NB4 (cell line): ENCODE measurements around the gene WASL.
A peak's percentile ranks its signal among the peaks of the same experiment; 100 is the strongest.

Experiments used
- DNase-seq: peaks from one replicate; pipeline ENCODE4 v3.0.0; 2010; ENCODE audit warnings: low read depth
- H3K4me3 ChIP-seq: one replicate; pipeline ENCODE4 v1.5.1; 2011; ENCODE audit warnings: mild to moderate bottlenecking, low read depth, low read length, moderate library complexity
- MYC ChIP-seq: IDR thresholded peaks from 2 replicates; pipeline ENCODE4 v1.6.1; 2011; ENCODE audit warnings: low read depth, low read length
- POLR2A ChIP-seq: IDR thresholded peaks from 2 replicates; pipeline ENCODE4 v1.6.1; 2011; ENCODE audit warnings: mild to moderate bottlenecking; ENCODE audit not compliant: insufficient read length; ENCODE audit errors: extremely low read depth
- TF ChIP-seq, protein P1 (sequence below): IDR thresholded peaks from one replicate; pipeline ENCODE4 v1.5.1; 2012; ENCODE audit warnings: low read depth, low read length
- TF ChIP-seq, protein P2 (sequence below): IDR thresholded peaks from 2 replicates; pipeline ENCODE4 v1.6.1; 2011; ENCODE audit warnings: low read depth, low read length

WASL gene

DNA sequence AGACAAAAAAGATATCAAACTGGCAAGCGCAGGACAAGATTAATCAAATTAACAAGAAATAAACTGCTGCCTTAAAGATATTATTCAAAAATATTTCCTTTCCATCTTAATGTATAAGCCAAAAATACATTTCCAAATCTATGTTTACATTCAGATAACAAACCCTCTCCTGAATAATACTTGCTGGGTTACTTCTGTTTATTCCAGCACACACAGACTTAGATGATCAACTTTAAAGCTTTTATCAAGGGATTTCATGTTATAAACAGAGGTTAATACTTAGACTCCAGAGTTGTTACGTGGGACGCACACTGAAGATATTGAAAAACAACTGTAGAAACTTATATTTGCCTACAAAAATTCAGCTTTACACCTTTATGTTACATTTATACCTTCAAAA, 59.6 kb downstream of the WASL start:
- DNase-seq: no peak
- H3K4me3 ChIP-seq: no peak overlapping the region
- TF ChIP-seq, protein P1, sequence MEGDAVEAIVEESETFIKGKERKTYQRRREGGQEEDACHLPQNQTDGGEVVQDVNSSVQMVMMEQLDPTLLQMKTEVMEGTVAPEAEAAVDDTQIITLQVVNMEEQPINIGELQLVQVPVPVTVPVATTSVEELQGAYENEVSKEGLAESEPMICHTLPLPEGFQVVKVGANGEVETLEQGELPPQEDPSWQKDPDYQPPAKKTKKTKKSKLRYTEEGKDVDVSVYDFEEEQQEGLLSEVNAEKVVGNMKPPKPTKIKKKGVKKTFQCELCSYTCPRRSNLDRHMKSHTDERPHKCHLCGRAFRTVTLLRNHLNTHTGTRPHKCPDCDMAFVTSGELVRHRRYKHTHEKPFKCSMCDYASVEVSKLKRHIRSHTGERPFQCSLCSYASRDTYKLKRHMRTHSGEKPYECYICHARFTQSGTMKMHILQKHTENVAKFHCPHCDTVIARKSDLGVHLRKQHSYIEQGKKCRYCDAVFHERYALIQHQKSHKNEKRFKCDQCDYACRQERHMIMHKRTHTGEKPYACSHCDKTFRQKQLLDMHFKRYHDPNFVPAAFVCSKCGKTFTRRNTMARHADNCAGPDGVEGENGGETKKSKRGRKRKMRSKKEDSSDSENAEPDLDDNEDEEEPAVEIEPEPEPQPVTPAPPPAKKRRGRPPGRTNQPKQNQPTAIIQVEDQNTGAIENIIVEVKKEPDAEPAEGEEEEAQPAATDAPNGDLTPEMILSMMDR: no peak
- TF ChIP-seq POLR2A (no peak), MYC (no peak)
- TF ChIP-seq, protein P2, sequence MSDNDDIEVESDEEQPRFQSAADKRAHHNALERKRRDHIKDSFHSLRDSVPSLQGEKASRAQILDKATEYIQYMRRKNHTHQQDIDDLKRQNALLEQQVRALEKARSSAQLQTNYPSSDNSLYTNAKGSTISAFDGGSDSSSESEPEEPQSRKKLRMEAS: no peak

DNA sequence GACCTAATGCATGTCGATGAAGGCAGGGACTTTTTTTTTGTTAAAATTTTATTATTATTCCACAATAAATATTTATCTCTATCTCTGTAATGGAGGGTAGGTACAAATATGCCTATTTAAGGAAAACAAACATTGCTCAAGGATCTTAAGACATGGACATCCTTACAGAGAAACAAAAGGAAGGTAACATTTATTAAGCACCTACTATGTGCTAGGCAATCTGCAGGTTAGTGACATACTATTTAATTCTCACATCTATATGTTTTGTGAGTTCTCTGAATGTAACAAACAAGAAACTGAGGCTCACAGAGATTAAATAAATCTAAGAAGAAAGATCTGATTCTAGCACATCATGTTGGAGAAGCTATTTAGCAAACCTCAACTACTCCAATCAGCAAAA, 61.1 kb downstream of the WASL start:
- DNase-seq: no peak
- H3K4me3 ChIP-seq: no peak overlapping the region
- TF ChIP-seq, protein P2: no peak
- TF ChIP-seq POLR2A (no peak), MYC (no peak)
- TF ChIP-seq, protein P1: no peak

DNA sequence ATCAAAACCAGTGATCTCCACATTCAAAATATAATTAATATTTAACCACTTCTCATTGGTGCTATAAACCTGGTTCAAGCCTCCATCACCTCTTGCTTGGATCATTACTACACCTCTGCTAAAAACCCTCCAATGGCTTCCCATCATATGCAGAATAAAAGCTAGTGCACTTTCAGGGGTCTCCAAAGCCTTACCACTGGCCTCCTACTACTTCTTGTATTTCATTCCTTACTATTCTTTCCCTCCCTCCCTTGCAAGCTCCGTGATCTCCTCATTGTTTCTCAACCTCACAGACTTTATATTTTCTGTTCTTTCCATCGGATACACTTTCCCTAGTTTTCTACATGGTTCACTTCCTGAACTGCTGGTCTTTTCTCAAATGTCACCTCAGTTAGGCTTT, 61.6 kb downstream of the WASL start:
- TF ChIP-seq POLR2A: no peak
- TF ChIP-seq, protein P1: no peak
- TF ChIP-seq, protein P2: no peak
- TF ChIP-seq MYC: no peak
- H3K4me3 ChIP-seq: no peak overlapping the region
- DNase-seq: no peak

DNA sequence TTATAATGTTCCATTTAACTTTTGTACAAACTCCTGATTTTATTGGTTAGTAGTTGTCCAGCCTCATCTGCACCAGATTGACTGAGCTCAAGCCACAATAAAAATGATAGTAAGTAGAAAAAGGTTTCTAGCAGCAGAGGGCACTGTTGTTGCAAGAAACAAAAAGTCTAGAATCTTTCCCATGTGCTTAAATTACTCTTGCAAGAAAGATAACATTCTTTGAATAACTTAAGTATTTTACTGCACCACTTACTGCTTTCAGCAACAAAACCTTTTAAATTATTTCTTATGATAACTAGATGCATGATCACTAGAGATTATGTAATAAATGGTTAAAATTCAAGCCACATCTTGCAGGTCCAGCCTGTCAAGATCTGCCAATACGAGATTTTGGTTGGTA, 66.1 kb downstream of the WASL start:
- no peak overlapping the region for H3K4me3 ChIP-seq
- DNase-seq: peak; percentile 71
- TF ChIP-seq, protein P1: peak; percentile 38
- TF ChIP-seq POLR2A: no peak
- peak; percentile 43; the same call in 1 of the 2 replicates for TF ChIP-seq MYC

DNA sequence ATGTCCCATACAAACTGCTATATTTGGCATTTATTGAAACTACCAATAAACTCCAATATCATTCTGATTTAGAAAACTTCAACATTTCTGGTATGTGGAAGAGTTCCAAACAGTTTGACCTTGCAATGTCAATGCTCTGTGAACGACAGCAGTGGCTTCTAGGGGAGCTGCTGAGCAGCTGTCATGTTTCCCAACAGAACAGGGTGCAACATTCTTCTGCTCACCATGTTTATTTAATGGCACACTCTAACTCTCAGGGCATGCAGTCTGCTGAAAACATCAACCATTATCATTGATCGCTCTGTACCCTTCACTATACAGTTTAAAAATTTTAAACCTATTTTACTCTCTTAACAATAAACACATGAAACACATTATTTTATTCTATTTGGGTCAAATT, 67.2 kb downstream of the WASL start:
- no peak overlapping the region for H3K4me3 ChIP-seq
- no peak for DNase-seq
- TF ChIP-seq, protein P2: no peak
- TF ChIP-seq, protein P1: no peak
- TF ChIP-seq POLR2A: no peak

DNA sequence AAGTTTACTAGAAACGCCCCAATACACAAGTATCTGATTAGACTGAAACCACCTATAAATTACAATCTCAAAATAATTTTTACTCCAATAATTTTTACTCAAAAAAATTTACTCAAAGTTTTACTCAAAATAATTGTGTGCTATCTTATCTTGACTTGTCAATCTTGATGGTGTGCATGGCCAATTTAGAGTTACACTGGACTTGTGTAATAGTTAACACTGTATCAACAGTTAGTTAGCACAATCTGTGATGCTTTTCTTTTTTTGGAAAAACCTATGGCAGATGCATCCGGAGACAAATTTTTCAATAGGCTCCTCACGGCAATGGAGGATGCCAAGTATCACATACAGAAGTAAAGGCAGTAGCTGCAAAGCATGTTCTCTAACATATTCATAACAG, 68.2 kb downstream of the WASL start:
- TF ChIP-seq, protein P1: no peak
- TF ChIP-seq POLR2A: no peak
- TF ChIP-seq, protein P2: no peak
- TF ChIP-seq MYC: no peak
- no peak for DNase-seq

More for the DNA sequence above, 68.2 kb downstream of the WASL start:
- H3K4me3 ChIP-seq: no peak overlapping the region
